ENCODE data around the gene TCF4.

- 0 out of 4 replicates have a peak, but pooled peaks of 1 of the 2 experiments have one; percentile 10 for TF ChIP-seq CTCF (conservative IDR thresholded peaks at IDR 0.05; ENCODE audit: low read depth in 2 of 2)
- no peak for TF ChIP-seq EZH2 (IDR thresholded peaks at IDR 0.05; ENCODE audit: low read depth, unreplicated experiment)
- no peak for TF ChIP-seq STAT1 (IDR thresholded peaks at IDR 0.05; ENCODE audit: unreplicated experiment)
- TF ChIP-seq POLR2AphosphoS5 (IDR thresholded peaks at IDR 0.05; ENCODE audit: low read depth): no peak
- TF ChIP-seq ZNF331 (CRISPR knock-in tag; IDR thresholded peaks at IDR 0.05; ENCODE audit: low read depth): no peak
- TF ChIP-seq ETS1 (IDR thresholded peaks at IDR 0.05): no peak
Observed at GRCh38 chr18:55446996-55447671, 140.9 kb downstream of the TCF4 start.

Data from GM23338 (cell line).